H1 (cell line): Measurements from ENCODE around the gene C22orf39. TPM values are rescaled to one million over a fixed set of nuclear protein-coding genes. Genes with fewer than 3 reads are reported as not detected.

Source experiments
- CTCF ChIA-PET: fragments of 300-600 bp; sonication (Branson Sonifier 250); formaldehyde crosslinking; loops from one replicate; lab custom pipeline; 2021; ENCODE audit not compliant: partially characterized antibody; lab: Charles Lee
- POLR2A ChIA-PET: fragments of 300-600 bp; sonication (Branson Sonifier 250); formaldehyde crosslinking; loops from one replicate; lab custom pipeline; 2021; ENCODE audit warnings: inconsistent platforms; ENCODE audit not compliant: partially characterized antibody; lab: Charles Lee
- DNase-seq, 2 experiments: peaks; one replicate each; pipeline versions ENCODE4 v3.0.0 to v3.0.0-alpha.2; 2010 to 2022; ENCODE audit warnings: low spot score in 2 of 2, low read depth in 1 of 2, mixed read lengths in 1 of 2
- FAIRE-seq: peaks from 2 replicates; lab custom pipeline; 2011; peaks lifted over from hg19 to GRCh38; lab: Jason Lieb, UNC
- H2AFZ ChIP-seq: 2 replicates; pipeline ENCODE4 v1.8.1; 2012; ENCODE audit warnings: low read length, inconsistent platforms
- H2AK5ac ChIP-seq: 2 replicates; pipeline ENCODE4 v1.6.1; 2013; ENCODE audit warnings: low read depth, low read length
- H2BK120ac ChIP-seq: replicated peaks from 2 replicates; pipeline ENCODE3; 2013; ENCODE audit warnings: low read depth, low read length, inconsistent platforms
- H2BK12ac ChIP-seq: 2 replicates; pipeline ENCODE4 v1.6.1; 2013; ENCODE audit warnings: low read depth, low read length
- H2BK15ac ChIP-seq: 2 replicates; pipeline ENCODE4 v1.6.1; 2013; ENCODE audit warnings: low read length
- H2BK20ac ChIP-seq: 2 replicates; pipeline ENCODE4 v1.6.1; 2013; ENCODE audit warnings: low read length
- H2BK5ac ChIP-seq: 2 replicates; pipeline ENCODE4 v1.6.1; 2013; ENCODE audit warnings: low read depth, low read length
- H3K14ac ChIP-seq: 2 replicates; pipeline ENCODE4 v1.6.1; 2013; ENCODE audit warnings: inconsistent platforms; ENCODE audit not compliant: insufficient read length
- H3K18ac ChIP-seq: 2 replicates; pipeline ENCODE4 v1.6.1; 2013; ENCODE audit warnings: low read length; ENCODE audit errors: extremely low read depth
- H3K23ac ChIP-seq: 2 replicates; pipeline ENCODE4 v1.6.1; 2013; ENCODE audit warnings: inconsistent platforms; ENCODE audit not compliant: insufficient read length
- H3K23me2 ChIP-seq: 2 replicates; pipeline ENCODE4 v1.6.1; 2013; ENCODE audit warnings: low read depth, low read length
- H3K27ac ChIP-seq: 2 replicates; pipeline ENCODE4 v1.6.1; 2011; ENCODE audit warnings: low read depth, low read length, inconsistent platforms
- H3K27me3 ChIP-seq, 4 experiments: replicated peaks in 1 of 4; 1 replicate in 1 of 4; 2 replicates in 3 of 4; pipeline versions ENCODE4 v1.6.1 to v1.8.1; 2011 to 2013; ENCODE audit warnings: low read length in 3 of 4, mild to moderate bottlenecking in 3 of 4, inconsistent platforms in 2 of 4, mixed read lengths in 2 of 4, moderate library complexity in 1 of 4; ENCODE audit not compliant: control insufficient read depth in 3 of 4, insufficient read depth in 3 of 4; ENCODE audit errors: extremely low read depth in 1 of 4
- H3K36me3 ChIP-seq, 4 experiments: 2 replicates each; pipeline versions ENCODE4 v1.6.1 to v1.8.1; 2011 to 2013; ENCODE audit warnings: mild to moderate bottlenecking in 4 of 4, low read length in 3 of 4, moderate library complexity in 2 of 4, control low read depth in 1 of 4, inconsistent platforms in 1 of 4; ENCODE audit not compliant: insufficient read depth in 4 of 4, control insufficient read depth in 2 of 4
- H3K4ac ChIP-seq: replicated peaks from 2 replicates; pipeline ENCODE3; 2013; ENCODE audit warnings: low read length, low read depth, mixed read lengths, inconsistent platforms; ENCODE audit not compliant: insufficient read length
- H3K4me1 ChIP-seq, 4 experiments: replicated peaks in 1 of 4; 1 replicate in 1 of 4; 2 replicates in 3 of 4; pipeline versions ENCODE4 v1.6.1 to v1.8.1; 2011 to 2013; ENCODE audit warnings: low read length in 3 of 4, inconsistent platforms in 2 of 4, mixed read lengths in 1 of 4; ENCODE audit not compliant: insufficient read depth in 4 of 4, control insufficient read depth in 3 of 4
- H3K4me2 ChIP-seq, 2 experiments: 2 replicates each; pipeline versions ENCODE4 v1.6.1 to v1.8.1; 2011 to 2013; ENCODE audit warnings: low read depth in 2 of 2, low read length in 2 of 2, control low read depth in 1 of 2, inconsistent platforms in 1 of 2, mild to moderate bottlenecking in 1 of 2; ENCODE audit not compliant: insufficient read depth in 1 of 2
- H3K4me3 ChIP-seq, 4 experiments: fragments of 200-600, 300-600 bp in 1 of 4; sonication (generic), shearing (Covaris generic), sonication (Bioruptor Twin) in 1 of 4; 2 replicates each; pipeline versions ENCODE4 v1.5.1 to v1.8.1; 2011 to 2016; ENCODE audit warnings: low read length in 4 of 4, low read depth in 3 of 4, control low read depth in 2 of 4, inconsistent platforms in 2 of 4, mild to moderate bottlenecking in 2 of 4, mixed read lengths in 1 of 4, moderate library complexity in 1 of 4; ENCODE audit not compliant: insufficient read depth in 2 of 4; ENCODE audit errors: extremely low read depth in 1 of 4
- H3K56ac ChIP-seq: replicated peaks from 2 replicates; pipeline ENCODE3; 2013; ENCODE audit warnings: low read depth, mild to moderate bottlenecking, mixed read lengths, low read length, inconsistent platforms; ENCODE audit not compliant: insufficient read length
- H3K79me1 ChIP-seq: 2 replicates; pipeline ENCODE4 v1.6.1; 2013; ENCODE audit warnings: low read depth, low read length, control low read depth
- H3K79me2 ChIP-seq, 2 experiments: 2 replicates each; pipeline versions ENCODE4 v1.6.1 to v1.8.1; 2012 to 2013; ENCODE audit warnings: low read length in 2 of 2, mild to moderate bottlenecking in 2 of 2, inconsistent platforms in 1 of 2; ENCODE audit not compliant: insufficient read depth in 2 of 2, control insufficient read depth in 1 of 2
- H3K9ac ChIP-seq, 4 experiments: replicated peaks in 1 of 4; 1 replicate in 1 of 4; 2 replicates in 3 of 4; pipeline versions ENCODE4 v1.6.1 to v1.8.1; 2011 to 2013; ENCODE audit warnings: low read depth in 3 of 4, low read length in 3 of 4, control low read depth in 2 of 4, mild to moderate bottlenecking in 2 of 4, moderate library complexity in 2 of 4, inconsistent platforms in 1 of 4; ENCODE audit errors: extremely low read depth in 1 of 4
- H3K9me3 ChIP-seq, 2 experiments: 2 replicates each; pipeline versions ENCODE4 v1.6.1 to v1.8.1; 2012 to 2013; ENCODE audit warnings: mild to moderate bottlenecking in 2 of 2, moderate library complexity in 2 of 2, control low read depth in 1 of 2, inconsistent platforms in 1 of 2, low read depth in 1 of 2, low read length in 1 of 2, mixed read lengths in 1 of 2; ENCODE audit not compliant: insufficient read depth in 2 of 2
- H4K20me1 ChIP-seq, 2 experiments: replicated peaks in 1 of 2; 2 replicates each; pipeline versions ENCODE3 to v1.8.1; 2011 to 2013; ENCODE audit warnings: inconsistent platforms in 2 of 2, low read length in 2 of 2, mild to moderate bottlenecking in 1 of 2; ENCODE audit not compliant: insufficient read depth in 2 of 2, control insufficient read depth in 1 of 2
- H4K5ac ChIP-seq: 2 replicates; pipeline ENCODE4 v1.6.1; 2013; ENCODE audit warnings: low read length, low read depth, mixed read lengths, inconsistent platforms; ENCODE audit not compliant: insufficient read length
- H4K8ac ChIP-seq: 2 replicates; pipeline ENCODE4 v1.8.0; 2013; ENCODE audit warnings: mild to moderate bottlenecking, moderate library complexity, low read length, inconsistent platforms; ENCODE audit not compliant: insufficient read depth; ENCODE audit errors: extremely low read depth
- H4K91ac ChIP-seq: replicated peaks from 2 replicates; pipeline ENCODE3; 2013; ENCODE audit warnings: low read length, mixed read lengths, inconsistent platforms; ENCODE audit not compliant: insufficient read length
- BCL11A ChIP-seq, 2 experiments: IDR thresholded peaks; one replicate each; pipeline ENCODE4 v1.6.1; 2011; ENCODE audit warnings: low read depth in 2 of 2, low read length in 2 of 2, mild to moderate bottlenecking in 2 of 2
- CBX5 ChIP-seq: fragments of 300-800, 300-1000 bp; sonication (generic); IDR thresholded peaks from 2 replicates; pipeline ENCODE4 v1.7.1; 2016; ENCODE audit warnings: antibody characterized with exemption, low read length, low read depth
- CBX8 ChIP-seq: fragments of 300-800, 300-1000 bp; sonication (generic); IDR thresholded peaks from 2 replicates; pipeline ENCODE4 v1.7.1; 2016; ENCODE audit warnings: low read depth, low read length, borderline replicate concordance
- JUN ChIP-seq: IDR thresholded peaks from 2 replicates; pipeline ENCODE4 v1.6.1; 2011; ENCODE audit warnings: low read depth, mild to moderate bottlenecking, improper control_type of control experiment, low read length
- KDM4A ChIP-seq: IDR thresholded peaks from one replicate; pipeline ENCODE4 v1.7.1; 2012; ENCODE audit warnings: low read depth, mild to moderate bottlenecking, moderate library complexity, low read length, inconsistent platforms; ENCODE audit not compliant: severe bottlenecking
- NRF1 ChIP-seq: IDR thresholded peaks from 2 replicates; pipeline ENCODE4 v1.6.1; 2011; ENCODE audit warnings: mild to moderate bottlenecking, low read depth, low read length, improper control_type of control experiment
- SP2 ChIP-seq: IDR thresholded peaks from 2 replicates; pipeline ENCODE4 v1.6.1; 2012; ENCODE audit warnings: mild to moderate bottlenecking, low read length, inconsistent platforms
- TBP ChIP-seq: IDR thresholded peaks from 2 replicates; pipeline ENCODE4 v1.6.1; 2011; ENCODE audit warnings: low read depth, low read length, improper control_type of control experiment
- ZNF274 ChIP-seq: IDR thresholded peaks from 2 replicates; pipeline ENCODE4 v1.7.0; 2012; ENCODE audit warnings: low read length, borderline replicate concordance; ENCODE audit errors: extremely low read depth
- WGBS, 2 experiments: shearing (Covaris generic) in 1 of 2; methylation state at CpG; one replicate each; pipeline versions ENCODE4 v1.1.6 to v1.1.7; 2013 to 2015; ENCODE audit warnings: low lambda C conversion rate in 2 of 2, mixed read lengths in 2 of 2, inconsistent platforms in 1 of 2, low coverage in 1 of 2, missing lambda C conversion rate in 1 of 2; ENCODE audit not compliant: insufficient replicate concordance in 2 of 2, insufficient coverage in 1 of 2, insufficient read length in 1 of 2; ENCODE audit errors: extremely low coverage in 1 of 2, missing lambda C conversion rate in 1 of 2; 5-methylcytosine and 5-hydroxymethylcytosine counted together
- polyA plus RNA-seq, 7 experiments: library from polyadenylated mRNA; depleted of rRNA in 3 of 7; stranded (reverse) in 5 of 7; unstranded in 2 of 7; fragments of >200 nt in 5 of 7; fragments of 200-250 nt in 2 of 7; gene quantifications; 1 replicate in 5 of 7; 2 replicates in 1 of 7; 4 replicates in 1 of 7; pipeline versions ENCODE4 v1.2.1 to v1.2.3, GENCODE V29; 2011 to 2013; ENCODE audit warnings: missing spikeins in 2 of 7, mixed read lengths in 2 of 7
- total RNA-seq: library from RNA; stranded (reverse); fragmentation: NEBNext Ultra II Directional; extraction: Animal tissue kit (Norgen Biotek cat#: 25700); gene quantifications from 2 replicates; pipeline ENCODE4 v1.2.1, GENCODE V29; 2021
- TF ChIP-seq, protein P1 (sequence below): IDR thresholded peaks from 2 replicates; pipeline ENCODE4 v1.6.1; 2012; ENCODE audit warnings: low read length, inconsistent platforms
- TF ChIP-seq, protein P2 (sequence below): IDR thresholded peaks from 2 replicates; pipeline ENCODE4 v1.6.1; 2012; ENCODE audit warnings: inconsistent platforms

The C22orf39 gene
- total and polyA plus RNA-seq, 2 of the 8 experiments (the other 6 are each of a cell fraction or from before 2014, with no cell fraction given) = 22.7 to 27.7 TPM

DNA sequence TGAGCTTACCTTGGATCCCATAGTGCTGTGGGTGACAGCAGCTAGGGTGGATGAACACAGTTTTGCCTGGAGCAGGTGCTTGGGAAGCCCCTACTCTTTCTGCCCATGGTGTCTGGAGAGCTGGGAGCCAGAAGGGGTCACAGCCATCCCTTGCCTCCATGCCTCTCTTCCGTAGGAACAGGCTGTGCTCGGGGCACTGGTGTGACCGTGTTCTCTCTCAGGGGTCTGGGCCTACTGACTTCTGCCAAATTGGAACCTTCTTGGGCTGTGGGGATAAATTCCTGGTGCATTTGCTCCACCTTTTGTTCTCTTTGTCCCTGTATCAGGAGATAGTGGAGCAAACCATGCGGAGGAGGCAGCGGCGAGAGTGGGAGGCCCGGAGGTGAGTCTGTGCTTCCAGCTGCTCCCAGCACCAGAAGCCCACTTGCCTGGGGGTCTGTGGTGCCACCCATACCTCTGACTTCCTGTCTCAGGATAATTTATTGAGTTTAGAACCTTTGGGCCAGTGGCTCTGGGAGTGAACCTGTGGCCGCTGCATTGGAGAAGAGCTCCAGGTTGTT, 46.6 kb upstream of the C22orf39 start:
- H2BK15ac ChIP-seq = no peak overlapping the region
- H2BK5ac ChIP-seq = no peak overlapping the region
- H3K18ac ChIP-seq = no peak overlapping the region
- no peak overlapping the region for H2AK5ac ChIP-seq
- peaks cover 0 to 7% of the 10 kb centered on the region in 2 experiments for H4K20me1 ChIP-seq
- H3K36me3 ChIP-seq = peaks cover 10 to 47% (median 25%) of the 10 kb centered on the region in 4 experiments
- POLR2A ChIA-PET = interaction anchor here (1.4 to 1.5 kb wide), 2 partner anchors 8 to 14 kb away, joined by 4 to 5 read pairs; partner anchors contain the start of gene CDC45
- H2AFZ ChIP-seq = no peak overlapping the region
- no peak overlapping the region for H3K27ac ChIP-seq
- no peak overlapping the region for H4K8ac ChIP-seq
- H2BK120ac ChIP-seq = no peak overlapping the region
- no peaks in the 10 kb centered on the region; the same call in 1 of the 2 replicates for H3K79me1 ChIP-seq
- no peak overlapping the region for H3K14ac ChIP-seq
- 93% methylated on average over 8 of the region's 8 CpGs; no CpG with 5 or more reads in 1 of the 2 experiments for WGBS, 2 experiments
- H3K4me3 ChIP-seq = no peak overlapping the region
- H3K23ac ChIP-seq = no peak overlapping the region
- H3K9me3 ChIP-seq = no peaks in the 10 kb centered on the region
- no peaks in the 10 kb centered on the region for H3K23me2 ChIP-seq
- no peak for FAIRE-seq
- H3K9ac ChIP-seq = no peak overlapping the region
- no peaks in the 10 kb centered on the region for H3K4me1 ChIP-seq
- no peaks in the 10 kb centered on the region for H3K27me3 ChIP-seq
- no peak overlapping the region for H2BK20ac ChIP-seq
- no peak for DNase-seq
- H4K5ac ChIP-seq = no peak overlapping the region
- H3K79me2 ChIP-seq = no peaks in the 10 kb centered on the region
- H4K91ac ChIP-seq = no peak overlapping the region
- H3K56ac ChIP-seq = no peak overlapping the region
- no peak overlapping the region for H3K4me2 ChIP-seq
- no peak overlapping the region for H3K4ac ChIP-seq
- no peak overlapping the region for H2BK12ac ChIP-seq
- CTCF ChIA-PET = interaction anchor here (0.9 to 1.8 kb wide), 5 partner anchors 9 to 151 kb away, joined by 3 to 6 read pairs (median 3); no protein-coding TSS in a partner anchor
- TF ChIP-seq SP2 = no peak
- no peak for TF ChIP-seq NRF1
- TF ChIP-seq, protein P1, sequence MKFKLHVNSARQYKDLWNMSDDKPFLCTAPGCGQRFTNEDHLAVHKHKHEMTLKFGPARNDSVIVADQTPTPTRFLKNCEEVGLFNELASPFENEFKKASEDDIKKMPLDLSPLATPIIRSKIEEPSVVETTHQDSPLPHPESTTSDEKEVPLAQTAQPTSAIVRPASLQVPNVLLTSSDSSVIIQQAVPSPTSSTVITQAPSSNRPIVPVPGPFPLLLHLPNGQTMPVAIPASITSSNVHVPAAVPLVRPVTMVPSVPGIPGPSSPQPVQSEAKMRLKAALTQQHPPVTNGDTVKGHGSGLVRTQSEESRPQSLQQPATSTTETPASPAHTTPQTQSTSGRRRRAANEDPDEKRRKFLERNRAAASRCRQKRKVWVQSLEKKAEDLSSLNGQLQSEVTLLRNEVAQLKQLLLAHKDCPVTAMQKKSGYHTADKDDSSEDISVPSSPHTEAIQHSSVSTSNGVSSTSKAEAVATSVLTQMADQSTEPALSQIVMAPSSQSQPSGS = no peak
- TF ChIP-seq, protein P2, sequence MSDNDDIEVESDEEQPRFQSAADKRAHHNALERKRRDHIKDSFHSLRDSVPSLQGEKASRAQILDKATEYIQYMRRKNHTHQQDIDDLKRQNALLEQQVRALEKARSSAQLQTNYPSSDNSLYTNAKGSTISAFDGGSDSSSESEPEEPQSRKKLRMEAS = no peak
- TF ChIP-seq CBX8 = no peak
- no peak for TF ChIP-seq JUN
- no peak for TF ChIP-seq ZNF274
- no peak for TF ChIP-seq BCL11A (IDR thresholded peaks at IDR 0.05; ENCODE audit: low read depth in 2 of 2, low read length in 2 of 2)
- TF ChIP-seq CBX5 = no peak
- no peak for TF ChIP-seq KDM4A
- no peak for TF ChIP-seq TBP
